Measurements from ENCODE around the gene LPCAT2. TPM values are rescaled to one million over a fixed set of nuclear protein-coding genes. Genes with fewer than 3 reads are reported as not detected.
A peak's percentile ranks its signal among the peaks of the same experiment; 100 is the strongest.

LPCAT2 gene
- total and polyA plus RNA-seq, 2 of the 13 experiments (the other 11 are each of a cell fraction or from before 2014, with no cell fraction given): 9.9 to 17.6 TPM

DNA sequence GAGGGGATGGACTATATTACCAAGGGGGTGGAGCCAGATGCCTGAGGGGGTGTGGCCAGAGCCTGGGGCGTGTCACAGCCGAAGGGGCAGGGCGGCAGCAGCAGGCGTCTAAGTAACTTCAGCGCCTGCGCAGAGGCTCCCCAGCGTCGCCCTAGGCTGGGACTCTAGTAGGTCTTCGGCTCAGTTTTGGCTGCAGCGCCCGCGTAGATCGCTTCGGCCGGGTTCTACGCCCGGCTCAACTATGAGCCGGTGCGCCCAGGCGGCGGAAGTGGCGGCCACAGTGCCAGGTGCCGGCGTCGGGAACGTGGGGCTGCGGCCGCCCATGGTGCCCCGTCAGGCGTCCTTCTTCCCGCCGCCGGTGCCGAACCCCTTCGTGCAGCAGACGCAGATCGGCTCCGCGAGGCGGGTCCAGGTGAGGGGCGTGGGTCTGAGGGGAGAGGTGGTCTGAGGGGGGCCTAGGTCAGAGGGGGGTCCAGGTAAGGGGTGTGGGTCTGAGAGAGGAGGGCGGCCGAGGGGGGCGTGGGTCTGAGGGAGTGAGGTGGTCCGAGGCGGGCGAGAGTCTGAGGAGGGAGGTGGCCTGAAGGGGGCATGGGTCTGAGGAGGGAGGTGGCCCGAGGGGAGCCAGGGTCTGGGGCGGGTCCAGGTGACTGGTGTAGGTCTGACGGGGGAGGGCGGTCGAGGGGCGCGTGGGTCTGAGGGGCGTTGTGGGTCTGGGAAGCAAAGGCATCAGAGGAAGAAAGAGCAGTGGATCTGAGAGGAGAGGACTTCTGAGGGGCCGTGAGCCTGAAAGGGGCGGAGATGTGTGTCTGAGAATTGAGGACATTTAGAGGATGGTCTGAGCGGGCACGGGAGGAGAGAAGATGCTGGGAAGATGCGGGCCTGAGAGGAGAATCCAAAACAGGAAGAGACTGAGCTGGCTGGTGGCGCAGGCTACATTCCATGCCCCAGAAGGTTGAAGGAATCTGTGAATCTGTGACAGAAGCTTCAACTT lies at the start of gene LPCAT2 (continued):
- no peak for TF ChIP-seq ZBTB40 (IDR thresholded peaks at IDR 0.05)
- TF ChIP-seq ZBTB40 (CRISPR knock-in tag; IDR thresholded peaks at IDR 0.05): no peak
- no peak for TF ChIP-seq MXD4 (CRISPR knock-in tag; IDR thresholded peaks at IDR 0.05)
- no peak for TF ChIP-seq MBD4 (IDR thresholded peaks at IDR 0.05; ENCODE audit: borderline replicate concordance, low read length)
- TF ChIP-seq ZNF44 (CRISPR knock-in tag; IDR thresholded peaks at IDR 0.05): 0 out of 2 replicates have a peak, but pooled peaks have one; percentile 46
- no peak for TF ChIP-seq TOPORS (CRISPR knock-in tag; IDR thresholded peaks at IDR 0.05)
- TF ChIP-seq, protein P1, sequence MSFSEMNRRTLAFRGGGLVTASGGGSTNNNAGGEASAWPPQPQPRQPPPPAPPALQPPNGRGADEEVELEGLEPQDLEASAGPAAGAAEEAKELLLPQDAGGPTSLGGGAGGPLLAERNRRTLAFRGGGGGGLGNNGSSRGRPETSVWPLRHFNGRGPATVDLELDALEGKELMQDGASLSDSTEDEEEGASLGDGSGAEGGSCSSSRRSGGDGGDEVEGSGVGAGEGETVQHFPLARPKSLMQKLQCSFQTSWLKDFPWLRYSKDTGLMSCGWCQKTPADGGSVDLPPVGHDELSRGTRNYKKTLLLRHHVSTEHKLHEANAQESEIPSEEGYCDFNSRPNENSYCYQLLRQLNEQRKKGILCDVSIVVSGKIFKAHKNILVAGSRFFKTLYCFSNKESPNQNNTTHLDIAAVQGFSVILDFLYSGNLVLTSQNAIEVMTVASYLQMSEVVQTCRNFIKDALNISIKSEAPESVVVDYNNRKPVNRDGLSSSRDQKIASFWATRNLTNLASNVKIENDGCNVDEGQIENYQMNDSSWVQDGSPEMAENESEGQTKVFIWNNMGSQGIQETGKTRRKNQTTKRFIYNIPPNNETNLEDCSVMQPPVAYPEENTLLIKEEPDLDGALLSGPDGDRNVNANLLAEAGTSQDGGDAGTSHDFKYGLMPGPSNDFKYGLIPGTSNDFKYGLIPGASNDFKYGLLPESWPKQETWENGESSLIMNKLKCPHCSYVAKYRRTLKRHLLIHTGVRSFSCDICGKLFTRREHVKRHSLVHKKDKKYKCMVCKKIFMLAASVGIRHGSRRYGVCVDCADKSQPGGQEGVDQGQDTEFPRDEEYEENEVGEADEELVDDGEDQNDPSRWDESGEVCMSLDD (CRISPR knock-in tag; IDR thresholded peaks at IDR 0.05; ENCODE audit: borderline replicate concordance): no peak
- TF ChIP-seq ZNF513 (CRISPR knock-in tag; conservative IDR thresholded peaks at IDR 0.05): no peak
- TF ChIP-seq PCBP1 (IDR thresholded peaks at IDR 0.05; ENCODE audit: borderline replicate concordance, low read depth, low read length): no peak
- TF ChIP-seq EED (CRISPR knock-in tag; IDR thresholded peaks at IDR 0.05): no peak
- TF ChIP-seq ZNF770 (CRISPR knock-in tag; IDR thresholded peaks at IDR 0.05): no peak
- TF ChIP-seq CBX5 (CRISPR knock-in tag; IDR thresholded peaks at IDR 0.05; ENCODE audit: borderline replicate concordance): no peak

Data from HepG2 (cell line).